Prostate gland (tissue), 2 donors: Measurements from ENCODE around the gene ARHGAP45. TPM values are rescaled to one million over a fixed set of nuclear protein-coding genes. Genes with fewer than 3 reads are reported as not detected.

Experiments used
- DNase-seq: peaks from one replicate; pipeline ENCODE4 v3.0.0-alpha.2; 2019; ENCODE audit warnings: low spot score
- H3K27ac ChIP-seq, 2 donors: fragments of 200-600 bp; sonication (generic); 2 replicates each; pipeline ENCODE4 v1.5.1; 2017 to 2019
- H3K27me3 ChIP-seq: fragments of 200-600 bp; sonication (generic); replicated peaks from 2 replicates; pipeline ENCODE4 v1.5.1; 2019; ENCODE audit not compliant: insufficient read depth
- H3K36me3 ChIP-seq, 2 donors: fragments of 200-600 bp; sonication (generic); 1 replicate in 1 of 2; 2 replicates in 1 of 2; pipeline versions ENCODE4 v1.5.1 to v1.8.1; 2017 to 2019
- H3K4me1 ChIP-seq: fragments of 200-600 bp; sonication (generic); replicated peaks from 2 replicates; pipeline ENCODE4 v1.5.1; 2019
- H3K4me3 ChIP-seq, 2 donors: fragments of 200-600 bp; sonication (generic); 2 replicates each; pipeline ENCODE4 v1.5.1; 2017 to 2019
- H3K9me3 ChIP-seq: fragments of 200-600 bp; sonication (generic); 2 replicates; pipeline ENCODE4 v1.5.1; 2017
- POLR2A ChIP-seq: fragments of 450-650 bp; IDR thresholded peaks from one replicate; pipeline ENCODE4 v1.6.1; 2016; ENCODE audit warnings: antibody characterized with exemption, mild to moderate bottlenecking
- POLR2AphosphoS5 ChIP-seq: sonication (generic); formaldehyde crosslinking; IDR thresholded peaks from one replicate; pipeline ENCODE4 v1.6.1; 2017; ENCODE audit warnings: antibody characterized with exemption
- WGBS: methylation state at CpG from one replicate; pipeline ENCODE4 v1.1.5; 2018; 5-methylcytosine and 5-hydroxymethylcytosine counted together
- intact Hi-C: fragments of 100-400 bp; cut with DNase I; formaldehyde crosslinking; loops from one replicate; pipeline ENCODE4 v1.14.2; 2022
- total RNA-seq, 2 donors: library from RNA; depleted of rRNA; stranded (reverse); fragments of >200 nt; gene quantifications; one replicate each; pipeline ENCODE4 v1.1.0, GENCODE V29; 2016
- TF ChIP-seq, protein P1 (sequence below), 4 experiments: fragments of 200-600 bp in 2 of 4; fragments of 450-650 bp in 2 of 4; sonication (generic) in 2 of 4; IDR thresholded peaks; 1 replicate in 3 of 4; 2 replicates in 1 of 4; pipeline ENCODE4 v1.5.1; 2016 to 2019; ENCODE audit warnings: antibody characterized with exemption in 4 of 4, mild to moderate bottlenecking in 2 of 4, moderate library complexity in 2 of 4

The ARHGAP45 gene
- total RNA-seq, 2 donors from 2014 or later, result 8.9 to 26.2 TPM

DNA sequence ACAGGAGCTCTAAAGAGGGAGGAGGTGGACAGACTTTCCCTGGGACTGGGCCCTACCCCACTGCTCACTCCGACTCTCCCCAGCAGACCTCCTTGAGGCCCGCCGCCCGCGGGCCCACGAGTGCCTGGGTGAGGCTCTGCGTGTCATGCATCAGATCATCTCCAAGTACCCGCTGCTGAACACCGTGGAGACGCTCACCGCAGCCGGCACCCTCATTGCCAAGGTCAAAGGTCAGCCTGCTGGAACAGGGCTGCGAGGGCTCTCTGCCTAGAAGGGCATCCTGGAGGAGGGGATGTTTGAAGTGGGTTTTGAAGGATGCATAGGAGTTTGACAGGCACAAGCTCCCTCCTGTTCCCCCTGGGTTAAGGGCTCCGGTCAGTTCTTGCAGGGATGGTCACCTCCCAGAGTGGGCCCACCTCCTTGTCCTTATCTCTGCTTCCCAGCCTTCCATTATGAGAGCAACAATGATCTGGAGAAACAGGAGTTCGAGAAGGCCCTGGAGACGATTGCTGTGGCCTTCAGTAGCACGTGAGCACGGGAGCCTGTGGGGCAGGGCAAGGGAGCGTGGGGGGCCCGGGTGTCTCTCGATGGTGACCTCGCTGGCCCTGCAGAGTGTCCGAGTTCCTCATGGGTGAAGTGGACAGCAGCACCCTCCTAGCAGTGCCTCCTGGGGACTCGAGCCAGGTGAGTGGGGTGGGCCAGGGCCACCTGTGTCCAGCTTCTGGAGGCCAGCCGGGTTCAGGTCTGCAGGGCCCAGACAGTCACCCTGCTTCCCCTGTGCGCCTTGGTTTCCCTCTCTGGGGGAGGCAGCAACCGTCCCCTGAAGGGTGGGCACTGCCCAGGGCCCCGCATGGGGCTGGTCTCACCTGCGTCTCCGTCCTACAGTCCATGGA, 6.3 kb downstream of the ARHGAP45 start:
- WGBS, result 92% methylated on average over 20 of the region's 30 CpGs
- Histone ChIP-seq H3K9me3 (no peaks in the 10 kb centered on the region), H3K27me3 (peaks cover 15% of the 10 kb centered on the region), H3K4me1 (no peaks in the 10 kb centered on the region), H3K4me3 (no peak overlapping the region), H3K27ac (no peak overlapping the region), H3K36me3 (no peaks in the 10 kb centered on the region)
- DNase-seq, result no peak
- intact Hi-C loops, result no loop called here
- TF ChIP-seq POLR2AphosphoS5, result no peak
- TF ChIP-seq POLR2A, result no peak

DNA sequence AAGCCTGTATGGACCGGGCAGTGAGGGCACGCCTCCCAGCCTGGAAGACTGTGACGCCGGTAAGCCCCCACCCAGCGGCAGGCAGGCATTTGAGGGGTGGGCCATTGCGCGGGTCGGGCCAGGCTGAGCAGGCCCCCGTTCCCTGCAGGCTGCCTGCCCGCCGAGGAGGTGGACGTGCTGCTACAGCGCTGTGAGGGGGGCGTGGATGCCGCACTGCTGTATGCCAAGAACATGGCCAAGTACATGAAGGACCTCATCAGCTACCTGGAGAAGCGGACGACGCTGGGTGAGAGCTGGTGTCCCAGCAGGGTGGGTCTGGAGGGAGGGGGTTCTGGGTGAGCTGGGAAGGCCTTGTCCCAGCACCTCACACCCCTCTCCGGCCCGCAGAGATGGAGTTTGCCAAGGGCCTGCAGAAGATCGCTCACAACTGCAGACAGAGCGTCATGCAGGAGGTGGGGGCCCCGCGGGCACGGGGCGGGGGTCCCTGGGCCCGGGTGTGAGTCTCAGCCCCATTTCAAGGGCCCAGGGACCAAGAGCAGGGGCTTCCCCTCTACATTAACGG, 7.1 kb downstream of the ARHGAP45 start:
- DNase-seq, result no peak
- Histone ChIP-seq H3K27ac (no peak overlapping the region), H3K27me3 (peaks cover 11% of the 10 kb centered on the region), H3K4me1 (no peaks in the 10 kb centered on the region), H3K36me3 (no peaks in the 10 kb centered on the region), H3K4me3 (no peak overlapping the region), H3K9me3 (no peaks in the 10 kb centered on the region)
- no peak for TF ChIP-seq POLR2A
- no peak for TF ChIP-seq POLR2AphosphoS5
- TF ChIP-seq, protein P1, sequence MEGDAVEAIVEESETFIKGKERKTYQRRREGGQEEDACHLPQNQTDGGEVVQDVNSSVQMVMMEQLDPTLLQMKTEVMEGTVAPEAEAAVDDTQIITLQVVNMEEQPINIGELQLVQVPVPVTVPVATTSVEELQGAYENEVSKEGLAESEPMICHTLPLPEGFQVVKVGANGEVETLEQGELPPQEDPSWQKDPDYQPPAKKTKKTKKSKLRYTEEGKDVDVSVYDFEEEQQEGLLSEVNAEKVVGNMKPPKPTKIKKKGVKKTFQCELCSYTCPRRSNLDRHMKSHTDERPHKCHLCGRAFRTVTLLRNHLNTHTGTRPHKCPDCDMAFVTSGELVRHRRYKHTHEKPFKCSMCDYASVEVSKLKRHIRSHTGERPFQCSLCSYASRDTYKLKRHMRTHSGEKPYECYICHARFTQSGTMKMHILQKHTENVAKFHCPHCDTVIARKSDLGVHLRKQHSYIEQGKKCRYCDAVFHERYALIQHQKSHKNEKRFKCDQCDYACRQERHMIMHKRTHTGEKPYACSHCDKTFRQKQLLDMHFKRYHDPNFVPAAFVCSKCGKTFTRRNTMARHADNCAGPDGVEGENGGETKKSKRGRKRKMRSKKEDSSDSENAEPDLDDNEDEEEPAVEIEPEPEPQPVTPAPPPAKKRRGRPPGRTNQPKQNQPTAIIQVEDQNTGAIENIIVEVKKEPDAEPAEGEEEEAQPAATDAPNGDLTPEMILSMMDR (IDR thresholded peaks at IDR 0.05), result no peak
- 73% methylated on average over 26 of the region's 28 CpGs for WGBS
- intact Hi-C loops, result no loop called here

- no peaks in the 10 kb centered on the region for H3K36me3 ChIP-seq
- H3K27ac ChIP-seq, result peak overlapping the region in 1 of 2 donors; percentile 11
- H3K4me1 ChIP-seq, result no peaks in the 10 kb centered on the region
- peaks cover 9% of the 10 kb centered on the region for H3K27me3 ChIP-seq
- peak overlapping the region in 1 of 2 donors; percentile 12 for H3K4me3 ChIP-seq
- DNase-seq, result peak; percentile 74
- whole genome bisulfite sequencing, result 55% methylated on average over 50 of the region's 54 CpGs
- intact Hi-C loops, result no loop called here
- TF ChIP-seq POLR2AphosphoS5, result no peak
- no peak for TF ChIP-seq POLR2A
- TF ChIP-seq, protein P1 (IDR thresholded peaks at IDR 0.05), result no peak
- H3K9me3 ChIP-seq, result no peaks in the 10 kb centered on the region
Measured at GRCh38 chr19:1074544-1075283, 7.7 kb downstream of the ARHGAP45 start.

DNA sequence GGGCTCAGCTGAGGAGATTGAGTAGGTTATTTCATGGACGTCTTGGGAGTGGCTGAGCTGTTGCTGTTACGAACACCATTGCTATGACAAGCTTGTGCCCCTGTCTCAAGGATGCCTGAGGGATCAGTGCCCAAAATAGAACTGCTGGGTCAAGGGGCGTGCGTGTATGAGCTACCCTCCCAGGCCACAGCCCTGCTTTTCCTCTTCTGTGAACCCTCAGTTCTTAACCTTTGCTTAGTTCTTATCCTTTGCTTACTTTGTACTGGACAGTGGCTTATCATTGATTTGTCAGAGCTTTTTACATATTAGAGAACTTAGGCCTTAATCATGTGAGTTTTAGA, 9.0 kb downstream of the ARHGAP45 start:
- no peak for DNase-seq
- Histone ChIP-seq H3K27me3 (peaks cover 4% of the 10 kb centered on the region), H3K4me1 (no peaks in the 10 kb centered on the region), H3K36me3 (no peaks in the 10 kb centered on the region), H3K9me3 (no peaks in the 10 kb centered on the region), H3K4me3 (no peak overlapping the region), H3K27ac (peak overlapping the region in 1 of 2 donors; percentile 11)
- TF ChIP-seq, protein P1 (IDR thresholded peaks at IDR 0.05), result no peak
- TF ChIP-seq POLR2A, result no peak
- TF ChIP-seq POLR2AphosphoS5, result no peak
- WGBS, result 91% methylated on average over 4 of the region's 4 CpGs
- intact Hi-C loops, result no loop called here

- intact Hi-C loops, result no loop called here
- TF ChIP-seq POLR2A (no peak), POLR2AphosphoS5 (peak; percentile 13)
- TF ChIP-seq, protein P1 (IDR thresholded peaks at IDR 0.05), result no peak
- Histone ChIP-seq H3K4me1 (no peaks in the 10 kb centered on the region), H3K36me3 (no peaks in the 10 kb centered on the region), H3K27ac (no peak overlapping the region), H3K4me3 (peak overlapping the region; percentile 9 to 13), H3K27me3 (no peaks in the 10 kb centered on the region), H3K9me3 (no peaks in the 10 kb centered on the region)
- DNase-seq, result no peak
- WGBS, result 44% methylated on average over 16 of the region's 16 CpGs
Measured at GRCh38 chr19:1076951-1077350, 10.0 kb downstream of the ARHGAP45 start.
